Rectal smooth muscle tissue (tissue), 1 donor: Measurements from ENCODE around the gene PRRC2C.
"Not testable (repeated sequence)": the region's sequence is repeated elsewhere in the genome, so short reads cannot be mapped to it uniquely, and the experiment has no call there.

Experiments
- H3K27ac ChIP-seq: one replicate; pipeline ENCODE4 v1.7.0; 2013; ENCODE audit warnings: low read depth, low read length, inconsistent platforms
- H3K27me3 ChIP-seq: one replicate; pipeline ENCODE4 v1.7.0; 2013; ENCODE audit warnings: low read length; ENCODE audit not compliant: control insufficient read depth, insufficient read depth
- H3K36me3 ChIP-seq: one replicate; pipeline ENCODE4 v1.7.0; 2013; ENCODE audit warnings: low read length; ENCODE audit not compliant: control insufficient read depth, insufficient read depth
- H3K4me1 ChIP-seq: one replicate; pipeline ENCODE4 v1.7.0; 2013; ENCODE audit warnings: low read length; ENCODE audit not compliant: control insufficient read depth, insufficient read depth
- H3K4me3 ChIP-seq: one replicate; pipeline ENCODE4 v1.7.0; 2013; ENCODE audit warnings: low read length
- H3K9ac ChIP-seq: one replicate; pipeline ENCODE4 v1.7.0; 2013; ENCODE audit warnings: low read length

Gene PRRC2C

DNA sequence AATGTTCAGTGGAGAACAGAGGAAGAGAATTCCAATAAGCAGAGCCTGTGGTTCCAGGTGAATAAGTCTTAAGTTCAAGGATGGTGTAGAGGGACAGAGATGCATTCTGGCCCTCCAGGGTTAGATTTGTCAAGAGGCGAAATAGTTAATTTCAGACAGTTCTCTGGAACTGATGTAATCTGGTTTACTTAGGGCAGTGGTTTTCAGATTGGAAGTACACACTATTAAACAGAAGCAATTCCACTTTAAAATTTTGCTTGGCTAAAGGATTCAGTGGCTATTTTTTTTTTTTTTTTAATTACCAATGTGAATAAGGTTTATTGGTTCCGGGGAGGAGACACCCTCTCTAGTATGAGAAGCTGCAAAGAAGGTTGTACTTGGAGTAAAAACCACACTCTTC is 111.4 kb downstream of the PRRC2C start:
- peaks cover 4% of the 10 kb centered on the region for H3K36me3 ChIP-seq
- no peaks in the 10 kb centered on the region for H3K27me3 ChIP-seq
- H3K27ac ChIP-seq: no peak overlapping the region
- H3K9ac ChIP-seq: no peak overlapping the region
- H3K4me1 ChIP-seq: no peaks in the 10 kb centered on the region
- no peak overlapping the region for H3K4me3 ChIP-seq

DNA sequence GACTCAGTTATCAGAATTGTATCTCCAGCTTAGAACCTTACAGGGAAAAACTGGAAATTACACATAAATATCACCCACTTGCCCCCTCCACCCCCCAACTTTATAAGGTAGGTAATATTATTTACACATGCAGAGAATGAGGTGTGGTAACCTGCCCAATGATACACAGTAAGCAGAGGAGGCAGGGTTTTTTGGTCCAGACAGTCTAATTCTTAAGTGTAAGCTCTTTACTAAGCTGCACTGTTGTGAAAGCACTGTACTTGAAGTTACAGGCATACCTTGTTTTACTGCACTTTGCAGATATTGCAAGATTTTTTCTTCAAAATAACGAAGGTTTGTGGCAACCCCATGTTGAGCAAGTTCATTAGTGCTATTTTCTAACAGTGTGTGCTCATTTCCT is 111.9 kb downstream of the PRRC2C start:
- Histone ChIP-seq H3K4me3 (no peak overlapping the region), H3K36me3 (peaks cover 2% of the 10 kb centered on the region), H3K4me1 (no peaks in the 10 kb centered on the region), H3K9ac (no peak overlapping the region), H3K27ac (no peak overlapping the region), H3K27me3 (no peaks in the 10 kb centered on the region)

DNA sequence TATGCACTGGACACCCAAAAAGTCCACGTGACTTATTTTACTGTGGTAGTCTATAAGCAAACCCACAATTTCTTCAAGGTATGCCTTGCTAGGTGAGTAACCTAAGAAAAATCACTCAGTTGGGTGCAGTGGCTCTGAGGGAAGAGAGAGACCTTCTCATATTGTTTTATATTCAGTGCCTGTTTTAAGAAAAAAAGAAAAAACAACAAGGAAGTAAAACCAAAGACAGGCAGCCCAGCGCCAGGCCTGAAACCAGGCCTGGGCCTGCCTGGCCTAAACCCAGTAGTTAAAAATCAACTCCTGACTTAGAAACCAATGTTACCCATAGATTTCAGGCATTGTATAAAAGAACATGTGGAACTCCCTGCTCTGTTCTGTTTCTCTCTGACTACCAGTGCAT is 115.0 kb downstream of the PRRC2C start:
- not testable (repeated sequence) for H3K9ac ChIP-seq, H3K36me3 ChIP-seq, H3K4me3 ChIP-seq, H3K27me3 ChIP-seq, H3K27ac ChIP-seq, H3K4me1 ChIP-seq

DNA sequence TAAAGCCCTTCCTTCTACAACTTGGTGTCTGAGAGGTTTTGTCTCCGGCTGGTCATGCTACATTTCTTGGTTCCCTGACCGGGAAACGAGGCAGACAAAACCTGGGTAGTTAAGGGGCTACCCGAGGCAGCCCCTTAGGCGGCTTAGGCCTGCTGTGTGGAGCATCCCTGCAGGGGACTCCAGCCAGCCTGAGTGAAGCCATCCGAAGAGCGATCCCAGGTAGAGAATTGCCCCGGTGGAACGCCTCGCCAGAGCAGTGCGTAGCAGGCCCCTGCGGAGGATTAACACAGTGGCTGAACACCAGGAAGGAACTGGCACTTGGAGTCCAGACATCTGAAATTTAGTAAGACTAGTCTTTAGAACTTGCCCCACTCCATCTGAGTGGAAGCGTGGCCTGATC is 115.5 kb downstream of the PRRC2C start:
- no peak overlapping the region for H3K4me3 ChIP-seq
- H3K27me3 ChIP-seq: no peaks in the 10 kb centered on the region
- no peaks in the 10 kb centered on the region for H3K36me3 ChIP-seq
- no peak overlapping the region for H3K27ac ChIP-seq
- H3K4me1 ChIP-seq: no peaks in the 10 kb centered on the region
- H3K9ac ChIP-seq: no peak overlapping the region

DNA sequence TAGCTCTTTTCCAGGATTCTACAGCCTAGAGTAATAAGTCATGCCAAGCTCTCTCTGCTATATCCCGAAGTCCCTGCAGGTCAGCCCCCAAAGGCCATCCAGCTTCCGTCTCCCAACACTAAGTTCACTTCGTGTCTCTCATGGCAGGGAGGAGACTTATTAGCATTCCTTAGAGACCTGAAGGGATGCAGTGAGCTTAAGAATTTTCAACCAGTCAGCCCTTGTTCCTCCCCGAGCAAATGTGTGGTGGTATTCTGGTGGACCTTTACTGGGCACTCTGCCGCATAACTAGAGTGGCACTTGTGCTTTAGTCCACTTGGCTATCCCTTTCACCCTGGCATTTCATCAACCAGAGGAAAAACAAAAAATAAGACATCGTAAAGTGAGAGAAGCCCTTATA is 117.7 kb downstream of the PRRC2C start:
- H3K27me3 ChIP-seq, H3K9ac ChIP-seq, H3K4me1 ChIP-seq, H3K4me3 ChIP-seq, H3K27ac ChIP-seq, H3K36me3 ChIP-seq: not testable (repeated sequence)

DNA sequence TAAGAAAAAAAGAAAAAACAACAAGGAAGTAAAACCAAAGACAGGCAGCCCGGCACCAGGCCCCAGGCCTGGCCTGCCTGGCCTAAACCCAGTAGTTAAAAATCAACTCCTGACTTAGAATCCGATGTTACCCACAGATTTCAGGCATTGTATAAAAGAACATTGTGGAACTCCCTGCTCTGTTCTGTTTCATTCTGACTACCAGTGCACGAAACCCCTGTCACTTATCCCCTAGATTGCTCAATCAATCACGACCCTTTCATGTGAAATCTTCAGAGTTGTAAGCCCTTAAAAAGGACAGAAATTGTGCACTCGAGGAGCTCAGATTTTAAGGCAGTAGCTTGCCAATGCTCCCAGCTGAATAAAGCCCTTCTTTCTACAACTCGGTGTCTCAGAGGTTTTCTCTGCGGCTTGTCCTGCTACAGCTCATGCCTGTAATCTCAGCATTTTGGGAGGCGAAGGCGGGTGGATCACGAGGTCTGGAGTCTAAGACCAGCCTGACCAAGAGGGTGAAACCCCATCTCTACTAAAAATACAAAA is 121.1 kb downstream of the PRRC2C start:
- H3K4me3 ChIP-seq: no peak overlapping the region
- H3K9ac ChIP-seq: no peak overlapping the region
- H3K4me1 ChIP-seq: no peaks in the 10 kb centered on the region
- H3K27me3 ChIP-seq: no peaks in the 10 kb centered on the region
- no peak overlapping the region for H3K27ac ChIP-seq
- no peaks in the 10 kb centered on the region for H3K36me3 ChIP-seq

DNA sequence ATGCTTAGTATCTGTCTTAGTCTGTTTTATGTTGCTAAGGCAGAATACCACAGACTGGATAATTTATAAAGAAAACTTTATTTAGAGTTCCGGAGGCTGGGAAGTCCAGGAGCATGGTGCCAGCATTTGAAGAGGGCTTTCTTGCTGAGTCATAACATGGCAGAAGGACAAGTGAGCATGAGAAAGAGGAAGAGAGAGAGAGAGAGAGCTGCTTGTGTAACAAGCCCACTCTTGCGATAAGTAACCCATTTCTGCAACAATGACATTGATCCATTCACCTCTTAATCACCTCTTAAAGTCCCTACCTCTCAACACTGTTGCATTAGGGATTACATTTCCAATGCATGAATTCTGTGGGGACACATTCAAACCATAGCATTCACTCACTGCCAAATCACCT is 125.1 kb downstream of the PRRC2C start:
- no peaks in the 10 kb centered on the region for H3K27me3 ChIP-seq
- no peak overlapping the region for H3K9ac ChIP-seq
- no peak overlapping the region for H3K27ac ChIP-seq
- no peaks in the 10 kb centered on the region for H3K36me3 ChIP-seq
- no peak overlapping the region for H3K4me3 ChIP-seq
- no peaks in the 10 kb centered on the region for H3K4me1 ChIP-seq

DNA sequence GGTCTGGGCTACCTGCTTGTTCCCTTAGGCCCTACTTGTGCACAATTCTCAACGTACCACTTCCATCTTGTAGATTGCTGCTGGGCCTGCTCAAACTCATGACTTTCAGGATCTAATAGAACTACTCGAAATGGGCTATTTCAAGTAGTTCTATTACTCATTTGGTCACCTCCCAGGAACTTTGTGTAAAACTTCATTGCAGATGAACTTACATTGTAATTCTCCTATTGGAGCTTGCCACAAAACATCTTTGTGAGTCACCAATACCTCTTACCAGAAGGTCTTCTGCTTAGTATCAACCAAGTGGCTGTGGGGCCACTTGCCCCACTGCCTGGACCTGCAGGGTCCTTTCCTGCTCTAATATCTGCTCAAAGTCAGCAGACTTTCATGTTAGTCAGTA is 126.0 kb downstream of the PRRC2C start:
- Histone ChIP-seq H3K27ac (no peak overlapping the region), H3K36me3 (no peaks in the 10 kb centered on the region), H3K9ac (no peak overlapping the region), H3K4me3 (no peak overlapping the region), H3K4me1 (no peaks in the 10 kb centered on the region), H3K27me3 (no peaks in the 10 kb centered on the region)

DNA sequence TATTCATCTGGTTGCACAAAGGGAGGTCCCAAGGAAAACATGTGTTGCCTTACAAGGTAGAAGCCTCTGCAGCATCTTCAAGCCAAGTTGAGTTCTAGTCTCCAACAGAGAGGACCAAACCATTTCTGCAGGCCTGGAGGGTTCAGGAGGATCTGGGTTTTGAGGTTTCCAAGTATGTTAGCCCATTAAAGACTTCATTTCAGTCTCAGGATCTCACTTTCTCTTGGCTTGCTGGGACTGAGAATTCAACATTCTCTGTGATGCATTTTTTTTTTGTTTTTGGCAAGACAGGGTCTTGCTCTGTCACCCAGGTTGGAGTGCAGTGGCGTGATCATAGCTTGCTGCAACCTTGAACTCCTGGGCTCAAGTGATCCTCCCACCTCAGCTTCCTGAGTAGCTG is 128.0 kb downstream of the PRRC2C start:
- H3K4me3 ChIP-seq: no peak overlapping the region
- no peaks in the 10 kb centered on the region for H3K36me3 ChIP-seq
- H3K4me1 ChIP-seq: no peaks in the 10 kb centered on the region
- no peak overlapping the region for H3K27ac ChIP-seq
- H3K27me3 ChIP-seq: no peaks in the 10 kb centered on the region
- no peak overlapping the region for H3K9ac ChIP-seq

DNA sequence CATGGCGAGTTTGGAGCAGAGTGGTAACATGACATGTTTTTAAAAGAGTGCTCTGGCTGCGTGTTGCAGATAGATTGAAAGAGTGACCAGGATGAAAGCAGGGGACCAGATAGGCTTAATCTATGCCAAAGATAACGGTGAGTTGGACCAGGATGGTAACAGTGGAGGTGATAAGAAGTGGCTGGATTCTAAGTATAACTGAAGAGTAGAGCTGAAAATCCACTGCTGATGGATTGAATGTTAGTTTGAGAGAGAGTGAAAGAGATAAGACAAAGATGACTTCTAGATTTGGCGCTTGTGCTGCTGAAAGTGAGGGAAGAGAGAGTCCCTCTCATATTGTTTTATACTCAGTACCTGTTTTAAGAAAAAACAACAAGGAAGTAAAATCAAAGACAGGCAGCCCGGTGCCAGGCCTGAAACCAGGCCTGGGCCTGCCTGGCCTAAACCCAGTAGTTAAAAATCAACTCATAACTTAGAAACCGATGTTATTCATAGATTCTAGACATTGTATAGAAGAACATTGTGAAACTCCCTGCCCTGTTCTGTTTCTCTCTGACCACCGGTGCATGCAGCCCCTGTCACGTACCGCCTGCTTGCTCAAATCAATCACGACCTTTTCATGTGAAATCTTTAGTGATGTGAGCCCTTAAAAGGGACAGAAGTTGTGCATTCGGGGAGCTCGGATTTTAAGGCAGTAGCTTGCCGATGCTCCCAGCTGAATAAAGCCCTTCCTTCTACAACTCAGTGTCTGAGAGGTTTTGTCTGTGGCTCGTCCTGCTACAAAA is 130.0 kb downstream of the PRRC2C start:
- H3K27me3 ChIP-seq, H3K9ac ChIP-seq, H3K4me1 ChIP-seq, H3K27ac ChIP-seq, H3K4me3 ChIP-seq, H3K36me3 ChIP-seq: not testable (repeated sequence)

DNA sequence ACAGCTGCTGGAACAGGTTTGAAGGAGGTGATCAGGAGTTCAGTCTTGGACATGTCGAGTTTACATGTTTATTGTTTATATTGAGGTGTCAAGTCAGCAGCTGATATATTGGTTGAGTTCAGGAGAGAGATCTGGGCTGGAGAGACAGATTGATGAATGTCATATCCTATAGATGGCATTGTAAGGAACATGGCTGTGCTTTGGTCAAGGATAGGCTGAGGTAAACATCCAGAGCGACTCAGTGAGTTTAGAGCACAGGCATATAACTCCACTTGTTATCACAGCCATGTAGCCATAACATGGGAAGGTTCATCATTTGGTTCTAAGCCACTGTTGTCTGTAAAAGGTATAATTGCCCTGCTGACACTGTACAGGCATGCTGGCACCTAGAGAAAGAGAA is 131.3 kb downstream of the PRRC2C start:
- Histone ChIP-seq H3K4me1 (no peaks in the 10 kb centered on the region), H3K4me3 (no peak overlapping the region), H3K9ac (no peak overlapping the region), H3K27me3 (no peaks in the 10 kb centered on the region), H3K27ac (no peak overlapping the region), H3K36me3 (no peaks in the 10 kb centered on the region)

DNA sequence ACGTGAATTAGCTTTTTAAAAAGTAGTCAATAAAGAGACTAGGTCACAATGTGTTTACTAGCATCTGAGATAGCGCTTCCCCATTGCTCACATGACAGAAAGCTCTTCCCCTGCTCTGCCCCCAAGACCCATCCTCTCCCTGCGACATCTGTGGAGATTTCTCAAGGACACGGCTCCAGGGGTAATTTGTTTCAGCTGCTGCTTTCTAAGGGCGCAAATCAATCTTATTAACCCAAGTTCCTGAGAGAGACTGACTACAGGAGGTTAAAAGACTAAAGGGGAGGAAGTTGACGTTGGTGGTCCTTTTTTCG is 136.8 kb downstream of the PRRC2C start, which contains the start of gene MYOCOS:
TSS of gene MYOCOS (plus strand) at position 92 of the 311 bp plus-strand sequence. CDS start 1,641 bp downstream, outside the sequence.
- Histone ChIP-seq H3K36me3 (no peaks in the 10 kb centered on the region), H3K27ac (no peak within 1 kb of the TSS), H3K4me3 (no peak within 1 kb of the TSS), H3K9ac (no peak within 1 kb of the TSS), H3K4me1 (no peaks in the 10 kb centered on the region), H3K27me3 (no peaks in the 10 kb centered on the region)

DNA sequence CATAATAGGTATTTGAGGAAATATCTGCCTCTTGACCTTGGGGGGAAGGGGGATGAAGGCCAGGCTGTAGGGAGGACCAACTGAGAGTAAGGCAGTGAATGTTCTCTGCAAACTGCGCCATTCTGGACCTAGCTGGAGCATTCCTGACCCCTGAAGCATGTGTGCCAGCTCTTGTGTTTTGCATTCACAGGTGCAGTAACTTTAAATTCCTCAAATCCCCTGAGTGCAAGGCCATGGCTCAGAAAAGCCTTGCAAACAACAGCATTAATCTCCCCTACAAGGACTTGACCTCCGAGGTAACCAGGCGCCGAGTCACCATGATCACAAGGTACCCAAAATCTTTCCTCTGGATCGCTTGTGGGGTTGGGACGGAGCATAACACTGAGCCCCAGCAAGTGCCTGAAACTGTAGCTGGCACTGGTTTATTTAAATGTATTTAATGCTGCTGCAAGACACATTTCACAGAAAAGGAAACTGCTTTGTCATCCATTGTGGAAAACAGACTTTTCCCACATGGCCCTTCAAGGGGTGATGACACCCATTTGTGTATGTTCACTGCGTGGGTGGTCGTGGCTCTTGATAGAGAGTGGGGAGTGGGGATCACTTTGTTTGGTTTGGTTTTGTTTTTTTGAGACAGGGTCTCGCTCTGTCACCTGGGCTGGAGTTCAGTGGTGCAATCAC is 138.5 kb downstream of the PRRC2C start:
- no peaks in the 10 kb centered on the region for H3K36me3 ChIP-seq
- H3K27me3 ChIP-seq: no peaks in the 10 kb centered on the region
- no peak overlapping the region for H3K27ac ChIP-seq
- H3K4me3 ChIP-seq: no peak overlapping the region
- no peaks in the 10 kb centered on the region for H3K4me1 ChIP-seq
- no peak overlapping the region for H3K9ac ChIP-seq
